Hepatocyte (in vitro differentiated cells): Measurements from ENCODE around the gene SKIDA1.

Experiments used
- EZH2 ChIP-seq: fragments of 200-600 bp; sonication (generic); IDR thresholded peaks from 2 replicates; pipeline ENCODE4 v1.6.1; 2016; ENCODE audit warnings: antibody characterized with exemption, mild to moderate bottlenecking, borderline replicate concordance
- EZH2phosphoT487 ChIP-seq: fragments of 200-600 bp; sonication (generic); IDR thresholded peaks from one replicate; pipeline ENCODE4 v1.6.1; 2018; ENCODE audit warnings: antibody characterized with exemption, mild to moderate bottlenecking, low read depth, moderate library complexity; ENCODE audit not compliant: unreplicated experiment, severe bottlenecking
- TF ChIP-seq, protein P1 (sequence below): fragments of 200-600 bp; sonication (generic); IDR thresholded peaks from 2 replicates; pipeline ENCODE4 v1.5.1; 2016; ENCODE audit warnings: antibody characterized with exemption, mild to moderate bottlenecking; ENCODE audit not compliant: poor library complexity

DNA sequence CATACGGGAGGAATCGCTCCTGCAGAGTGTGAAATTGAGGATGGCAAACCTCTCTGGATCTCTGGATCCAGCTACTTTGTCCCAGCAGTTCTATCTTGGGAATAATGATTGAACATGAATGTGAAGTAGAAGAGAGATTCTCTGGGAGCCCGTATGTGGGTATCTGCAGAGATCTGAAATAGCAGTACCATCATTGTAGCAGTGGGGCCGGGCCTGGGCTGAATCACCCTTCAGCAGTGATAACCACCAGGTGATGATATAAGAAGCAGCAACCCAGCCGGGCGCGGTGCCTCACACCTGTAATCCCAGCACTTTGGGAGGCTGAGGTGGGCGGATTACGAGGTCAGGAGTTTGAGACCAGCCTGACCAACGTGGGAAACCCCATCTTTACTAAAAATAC is 51.9 kb downstream of the SKIDA1 start:
- TF ChIP-seq, protein P1, sequence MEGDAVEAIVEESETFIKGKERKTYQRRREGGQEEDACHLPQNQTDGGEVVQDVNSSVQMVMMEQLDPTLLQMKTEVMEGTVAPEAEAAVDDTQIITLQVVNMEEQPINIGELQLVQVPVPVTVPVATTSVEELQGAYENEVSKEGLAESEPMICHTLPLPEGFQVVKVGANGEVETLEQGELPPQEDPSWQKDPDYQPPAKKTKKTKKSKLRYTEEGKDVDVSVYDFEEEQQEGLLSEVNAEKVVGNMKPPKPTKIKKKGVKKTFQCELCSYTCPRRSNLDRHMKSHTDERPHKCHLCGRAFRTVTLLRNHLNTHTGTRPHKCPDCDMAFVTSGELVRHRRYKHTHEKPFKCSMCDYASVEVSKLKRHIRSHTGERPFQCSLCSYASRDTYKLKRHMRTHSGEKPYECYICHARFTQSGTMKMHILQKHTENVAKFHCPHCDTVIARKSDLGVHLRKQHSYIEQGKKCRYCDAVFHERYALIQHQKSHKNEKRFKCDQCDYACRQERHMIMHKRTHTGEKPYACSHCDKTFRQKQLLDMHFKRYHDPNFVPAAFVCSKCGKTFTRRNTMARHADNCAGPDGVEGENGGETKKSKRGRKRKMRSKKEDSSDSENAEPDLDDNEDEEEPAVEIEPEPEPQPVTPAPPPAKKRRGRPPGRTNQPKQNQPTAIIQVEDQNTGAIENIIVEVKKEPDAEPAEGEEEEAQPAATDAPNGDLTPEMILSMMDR: no peak
- TF ChIP-seq EZH2 (no peak), EZH2phosphoT487 (no peak)
